Fibroblast of lung (primary cell): ENCODE data around the gene STX1B. TPM values are rescaled to one million over a fixed set of nuclear protein-coding genes. Genes with fewer than 3 reads are reported as not detected.

ENCODE experiments used
- DNase-seq, 2 donors: peaks; one replicate each; pipeline versions ENCODE4 v3.0.0 to v3.0.0-alpha.2; 2010; ENCODE audit warnings: low read depth in 2 of 2
- H2AFZ ChIP-seq: 2 replicates; pipeline ENCODE4 v1.5.1; 2012; ENCODE audit warnings: low read length, control low read depth, inconsistent platforms
- H3K27ac ChIP-seq: 2 replicates; pipeline ENCODE4 v1.5.1; 2011; ENCODE audit warnings: low read length, control low read depth; ENCODE audit not compliant: insufficient read depth
- H3K27me3 ChIP-seq: 2 replicates; pipeline ENCODE4 v1.5.1; 2011; ENCODE audit warnings: mild to moderate bottlenecking, low read length; ENCODE audit not compliant: control insufficient read depth, insufficient read depth
- H3K36me3 ChIP-seq: 2 replicates; pipeline ENCODE4 v1.5.1; 2011; ENCODE audit warnings: low read length; ENCODE audit not compliant: control insufficient read depth, insufficient read depth
- H3K4me1 ChIP-seq: 2 replicates; pipeline ENCODE4 v1.5.1; 2011; ENCODE audit warnings: low read length; ENCODE audit not compliant: control insufficient read depth, insufficient read depth; ENCODE audit errors: extremely low read depth
- H3K4me2 ChIP-seq: 2 replicates; pipeline ENCODE4 v1.5.1; 2011; ENCODE audit warnings: low read length, control low read depth; ENCODE audit not compliant: insufficient read depth; ENCODE audit errors: extremely low read depth
- H3K4me3 ChIP-seq, 4 experiments: fragments of 200-600 bp in 1 of 4; sonication (generic) in 1 of 4; replicated peaks in 1 of 4; 2 replicates each; pipeline ENCODE4 v1.5.1; 2011 to 2016; ENCODE audit warnings: low read length in 4 of 4, low read depth in 3 of 4, mild to moderate bottlenecking in 3 of 4, control low read depth in 2 of 4, inconsistent platforms in 1 of 4, mixed read lengths in 1 of 4; ENCODE audit not compliant: insufficient read depth in 1 of 4; ENCODE audit errors: control extremely low read depth in 1 of 4
- H3K79me2 ChIP-seq: 2 replicates; pipeline ENCODE4 v1.5.1; 2012; ENCODE audit warnings: mild to moderate bottlenecking, low read length, inconsistent platforms; ENCODE audit not compliant: control insufficient read depth, insufficient read depth
- H3K9ac ChIP-seq: 2 replicates; pipeline ENCODE4 v1.5.1; 2011; ENCODE audit warnings: mild to moderate bottlenecking, low read length, control low read depth; ENCODE audit not compliant: insufficient read depth
- H3K9me3 ChIP-seq: 2 replicates; pipeline ENCODE4 v1.5.1; 2012; ENCODE audit warnings: low read depth, low read length; ENCODE audit not compliant: control insufficient read depth, insufficient read depth
- H4K20me1 ChIP-seq: 2 replicates; pipeline ENCODE4 v1.5.1; 2011; ENCODE audit warnings: low read length; ENCODE audit not compliant: control insufficient read depth, insufficient read depth; ENCODE audit errors: extremely low read depth
- CTCF ChIP-seq, 2 donors: IDR thresholded peaks in 1 of 2; conservative IDR thresholded peaks in 1 of 2; 1 replicate in 1 of 2; 2 replicates in 1 of 2; pipeline ENCODE4 v1.5.1; 2011 to 2012; ENCODE audit warnings: low read length in 2 of 2, control low read depth in 1 of 2, inconsistent platforms in 1 of 2, low read depth in 1 of 2, mild to moderate bottlenecking in 1 of 2
- EZH2 ChIP-seq: IDR thresholded peaks from 2 replicates; pipeline ENCODE4 v1.5.1; 2012; ENCODE audit warnings: low read length, control low read depth, mild to moderate bottlenecking; ENCODE audit errors: missing control alignments
- polyA plus RNA-seq, 2 donors: library from polyadenylated mRNA; depleted of rRNA in 1 of 2; stranded (reverse) in 1 of 2; unstranded in 1 of 2; fragments of >200 nt; gene quantifications; 2 replicates each; pipeline ENCODE4 v1.2.1, GENCODE V29; 2011 to 2012; ENCODE audit warnings: missing spikeins in 1 of 2
- total RNA-seq: library from RNA; depleted of rRNA; stranded (reverse); fragments of >200 nt; gene quantifications from 2 replicates; pipeline ENCODE4 v1.2.1, GENCODE V29; 2014

The STX1B gene
- total and polyA plus RNA-seq, 2 donors (not counting 1 experiment from before 2014, with no cell fraction given), result 1.3 to 2.1 TPM

- Histone ChIP-seq H3K27me3 (no peaks in the 10 kb centered on the region), H3K9ac (peak overlapping the region; percentile 100), H3K4me1 (peaks cover 3% of the 10 kb centered on the region), H4K20me1 (no peaks in the 10 kb centered on the region), H3K36me3 (peaks cover 17% of the 10 kb centered on the region), H3K4me3 (peak overlapping the region; percentile 76 to 94 (median 80)), H2AFZ (no peak overlapping the region), H3K4me2 (peak overlapping the region; percentile 92), H3K27ac (peak overlapping the region; percentile 69), H3K79me2 (peaks cover 12% of the 10 kb centered on the region), H3K9me3 (no peaks in the 10 kb centered on the region)
- DNase-seq, result peak; percentile 39 to 59
- TF ChIP-seq EZH2 (no peak), CTCF (conservative IDR thresholded peaks at IDR 0.05 in 1 of 2, IDR thresholded peaks at IDR 0.05 in 1 of 2; ENCODE audit: low read depth in 1 of 2, low read length in 2 of 2) (no peak)
Observed at GRCh38 chr16:30958175-30959079, 52.0 kb downstream of the STX1B start.

- Histone ChIP-seq H3K4me2 (peak within 1 kb of the TSS; percentile 92), H3K36me3 (peaks cover 23% of the 10 kb centered on the region), H3K9ac (peak within 1 kb of the TSS; percentile 100), H3K4me3 (peak within 1 kb of the TSS; percentile 79 to 94 (median 83)), H4K20me1 (no peaks in the 10 kb centered on the region), H3K27me3 (no peaks in the 10 kb centered on the region), H3K9me3 (no peaks in the 10 kb centered on the region), H3K4me1 (peaks cover 3% of the 10 kb centered on the region), H2AFZ (peak within 1 kb of the TSS; percentile 89), H3K27ac (peak within 1 kb of the TSS; percentile 94), H3K79me2 (peaks cover 12% of the 10 kb centered on the region)
- peak; percentile 96 to 98 for DNase-seq
- TF ChIP-seq CTCF (conservative IDR thresholded peaks at IDR 0.05 in 1 of 2, IDR thresholded peaks at IDR 0.05 in 1 of 2; ENCODE audit: low read depth in 1 of 2, low read length in 2 of 2), result no peak
- no peak for TF ChIP-seq EZH2
Observed at GRCh38 chr16:30957456-30958174, 52.8 kb downstream of the STX1B start, which contains the start of gene SETD1A. Gene SETD1A, plus strand, starts transcription at chr16:30957754. Its CDS starts 978 bp downstream, at chr16:30958732.
